ENCODE results near the gene FAM219B.

DNA sequence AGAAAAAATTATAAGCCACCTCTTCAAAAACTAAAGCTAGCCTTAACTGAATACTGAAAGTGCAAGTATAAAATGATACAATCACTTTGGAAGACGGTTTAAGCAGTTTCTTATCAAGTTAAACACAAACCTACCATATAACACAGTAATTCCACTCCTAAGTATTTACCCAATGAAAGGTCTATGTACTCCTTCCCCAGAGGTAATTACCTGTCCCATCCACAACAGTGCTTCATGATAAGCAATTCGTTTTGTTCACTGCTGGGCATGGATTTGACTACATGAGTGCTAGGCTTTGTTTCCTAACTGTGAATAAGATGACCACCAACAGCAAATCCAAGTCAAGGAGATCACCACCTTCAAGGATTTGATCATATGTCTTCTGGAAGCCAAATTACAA, 26.9 kb upstream of the FAM219B start:
- TF ChIP-seq, protein P1, sequence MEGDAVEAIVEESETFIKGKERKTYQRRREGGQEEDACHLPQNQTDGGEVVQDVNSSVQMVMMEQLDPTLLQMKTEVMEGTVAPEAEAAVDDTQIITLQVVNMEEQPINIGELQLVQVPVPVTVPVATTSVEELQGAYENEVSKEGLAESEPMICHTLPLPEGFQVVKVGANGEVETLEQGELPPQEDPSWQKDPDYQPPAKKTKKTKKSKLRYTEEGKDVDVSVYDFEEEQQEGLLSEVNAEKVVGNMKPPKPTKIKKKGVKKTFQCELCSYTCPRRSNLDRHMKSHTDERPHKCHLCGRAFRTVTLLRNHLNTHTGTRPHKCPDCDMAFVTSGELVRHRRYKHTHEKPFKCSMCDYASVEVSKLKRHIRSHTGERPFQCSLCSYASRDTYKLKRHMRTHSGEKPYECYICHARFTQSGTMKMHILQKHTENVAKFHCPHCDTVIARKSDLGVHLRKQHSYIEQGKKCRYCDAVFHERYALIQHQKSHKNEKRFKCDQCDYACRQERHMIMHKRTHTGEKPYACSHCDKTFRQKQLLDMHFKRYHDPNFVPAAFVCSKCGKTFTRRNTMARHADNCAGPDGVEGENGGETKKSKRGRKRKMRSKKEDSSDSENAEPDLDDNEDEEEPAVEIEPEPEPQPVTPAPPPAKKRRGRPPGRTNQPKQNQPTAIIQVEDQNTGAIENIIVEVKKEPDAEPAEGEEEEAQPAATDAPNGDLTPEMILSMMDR (IDR thresholded peaks at IDR 0.05), result no peak
- no peak for TF ChIP-seq EZH2 (IDR thresholded peaks at IDR 0.05; ENCODE audit: borderline replicate concordance, insufficient read depth, low read depth, low read length, poor library complexity, severe bottlenecking)

All from B cell (primary cell).